Esophagus muscularis mucosa (tissue), 4 donors: ENCODE measurements around the gene CASTOR1. TPM values are rescaled to one million over a fixed set of nuclear protein-coding genes. Genes with fewer than 3 reads are reported as not detected.

Experiments used
- DNase-seq: peaks from one replicate; pipeline ENCODE4 v3.0.0-alpha.2; 2017; ENCODE audit errors: extremely low spot score
- H3K27ac ChIP-seq, 4 donors: fragments of 200-600 bp; sonication (generic); replicated peaks in 1 of 4; 1 replicate in 3 of 4; 2 replicates in 1 of 4; pipeline ENCODE4 v1.5.1; 2016 to 2019; ENCODE audit warnings: mild to moderate bottlenecking in 1 of 4
- H3K27me3 ChIP-seq, 4 donors: fragments of 200-600 bp; sonication (generic); one replicate each; pipeline versions ENCODE4 v1.5.1 to v1.6.0; 2016 to 2019
- H3K36me3 ChIP-seq, 4 donors: fragments of 200-600 bp; sonication (generic); one replicate each; pipeline ENCODE4 v1.5.1; 2016 to 2019
- H3K4me1 ChIP-seq, 4 donors: fragments of 200-600 bp; sonication (generic); one replicate each; pipeline ENCODE4 v1.5.1; 2016 to 2019
- H3K4me3 ChIP-seq, 4 donors: fragments of 200-600 bp; sonication (generic); 1 replicate in 2 of 4; 2 replicates in 2 of 4; pipeline ENCODE4 v1.5.1; 2016 to 2019; ENCODE audit warnings: mild to moderate bottlenecking in 4 of 4, moderate library complexity in 1 of 4
- H3K9me3 ChIP-seq, 4 donors: fragments of 200-600 bp; sonication (generic); 1 replicate in 3 of 4; 2 replicates in 1 of 4; pipeline ENCODE4 v1.5.1; 2016 to 2019
- CTCF ChIP-seq, 3 experiments: fragments of 200-600 bp in 2 of 3; fragments of 450-650 bp in 1 of 3; sonication (generic) in 2 of 3; IDR thresholded peaks; one replicate each; pipeline ENCODE4 v1.5.1; 2017 to 2019; ENCODE audit warnings: antibody characterized with exemption in 3 of 3, mild to moderate bottlenecking in 2 of 3, moderate library complexity in 1 of 3
- EP300 ChIP-seq: sonication (generic); formaldehyde crosslinking; IDR thresholded peaks from one replicate; pipeline ENCODE4 v1.6.1; 2017; ENCODE audit warnings: antibody characterized with exemption
- POLR2A ChIP-seq: fragments of 450-650 bp; IDR thresholded peaks from one replicate; pipeline ENCODE4 v1.6.1; 2017; ENCODE audit warnings: antibody characterized with exemption, moderate library complexity, mild to moderate bottlenecking, low read depth
- POLR2AphosphoS5 ChIP-seq, 2 donors: sonication (generic); formaldehyde crosslinking; IDR thresholded peaks; one replicate each; pipeline ENCODE4 v1.6.1; 2017; ENCODE audit warnings: antibody characterized with exemption in 2 of 2
- WGBS: methylation state at CpG from one replicate; pipeline ENCODE4 v1.1.5; 2018; 5-methylcytosine and 5-hydroxymethylcytosine counted together
- intact Hi-C: fragments of 100-400 bp; cut with DNase I; formaldehyde crosslinking; loops from one replicate; pipeline ENCODE4 v1.15.1; 2023
- total RNA-seq, 4 donors: library from RNA; depleted of rRNA; stranded (reverse); fragments of >200 nt; gene quantifications; one replicate each; pipeline versions ENCODE4 v1.1.0 to v1.2.1, GENCODE V29; 2016

Gene CASTOR1
- total RNA-seq, 4 donors from 2014 or later, result 16.5 to 19.4 (median 17.8) TPM

DNA sequence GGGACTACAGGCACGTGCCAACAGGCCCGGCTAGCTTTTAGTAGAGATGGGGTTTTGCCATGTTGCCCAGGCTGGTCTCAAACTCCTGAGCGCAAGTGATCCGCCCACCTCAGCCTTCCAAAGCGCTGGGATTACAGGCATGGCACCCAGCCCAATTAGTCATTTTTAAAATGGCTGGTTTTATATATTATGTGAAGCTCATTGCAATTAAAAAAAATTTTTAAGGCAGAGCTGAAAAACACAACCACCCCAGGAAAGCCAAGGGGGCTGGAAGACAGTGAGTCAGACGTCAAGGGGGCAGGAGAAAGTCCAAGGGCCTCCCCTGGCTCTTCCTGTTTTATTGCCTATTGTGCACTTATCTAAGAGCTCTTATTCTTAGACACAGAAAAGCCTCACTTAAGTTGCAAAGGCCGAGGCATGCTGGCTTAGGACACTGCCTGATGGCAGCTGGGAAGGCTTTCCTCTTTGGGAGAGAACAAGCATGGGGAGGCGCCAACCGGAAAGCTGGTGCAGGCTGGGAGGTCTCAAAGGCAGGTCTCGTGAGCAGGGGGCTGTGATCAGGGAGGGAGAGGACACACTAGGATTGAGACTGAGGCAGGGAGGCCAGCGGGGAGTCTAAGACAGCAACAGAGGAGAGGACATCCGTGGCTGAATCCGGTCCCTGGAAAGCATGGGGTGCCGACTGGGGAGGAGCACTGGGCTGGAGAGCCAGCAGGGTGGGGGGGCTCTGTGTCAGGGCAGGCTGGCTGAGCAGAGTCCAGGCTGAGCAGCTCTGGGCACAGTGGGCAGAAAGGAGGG is 11.6 kb downstream of the CASTOR1 start:
- 45% methylated on average over 14 of the region's 14 CpGs for WGBS
- peaks cover 9 to 20% (median 13%) of the 10 kb centered on the region in 4 donors for H3K4me1 ChIP-seq
- H3K27ac ChIP-seq, result peak overlapping the region in 3 of 4 donors; percentile 40 to 65 (median 57)
- intact Hi-C loops, result no loop called here
- H3K4me3 ChIP-seq, result no peak overlapping the region
- no peaks in the 10 kb centered on the region for H3K27me3 ChIP-seq
- H3K36me3 ChIP-seq, result peaks cover 0 to 5% (median 0%) of the 10 kb centered on the region in 4 donors
- TF ChIP-seq CTCF (IDR thresholded peaks at IDR 0.05) (no peak), POLR2AphosphoS5 (IDR thresholded peaks at IDR 0.05) (peak in 1 of 2 donors; percentile 17)
- no peaks in the 10 kb centered on the region for H3K9me3 ChIP-seq
- DNase-seq, result no peak

DNA sequence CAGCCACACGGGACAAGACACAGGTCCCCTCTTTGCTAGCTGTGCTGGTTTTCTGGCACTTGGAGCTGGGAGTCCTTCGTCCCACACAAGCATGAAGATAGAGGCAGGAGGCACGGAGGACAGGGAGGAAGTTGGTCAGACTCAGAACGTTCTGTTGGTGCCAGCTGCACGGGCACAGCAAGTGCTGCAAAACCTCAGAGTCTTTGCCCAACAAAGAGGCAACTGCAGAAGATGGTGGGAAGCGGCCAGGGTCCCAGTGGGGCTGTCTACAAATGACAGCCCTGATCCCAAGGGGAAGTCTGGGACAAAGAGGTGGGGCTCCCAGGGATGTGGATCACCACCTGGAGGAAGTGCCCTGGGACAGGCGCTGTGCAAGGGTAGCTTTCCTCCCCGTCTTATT is 13.3 kb downstream of the CASTOR1 start:
- intact Hi-C loops, result no loop called here
- WGBS, result 72% methylated on average over 8 of the region's 8 CpGs
- no peak for DNase-seq
- TF ChIP-seq EP300, result no peak
- no peak for TF ChIP-seq POLR2AphosphoS5 (IDR thresholded peaks at IDR 0.05)
- Histone ChIP-seq H3K36me3 (no peaks in the 10 kb centered on the region), H3K9me3 (no peaks in the 10 kb centered on the region), H3K4me1 (peaks cover 9 to 20% (median 13%) of the 10 kb centered on the region in 4 donors), H3K27me3 (no peaks in the 10 kb centered on the region), H3K4me3 (no peak overlapping the region), H3K27ac (no peak overlapping the region)

DNA sequence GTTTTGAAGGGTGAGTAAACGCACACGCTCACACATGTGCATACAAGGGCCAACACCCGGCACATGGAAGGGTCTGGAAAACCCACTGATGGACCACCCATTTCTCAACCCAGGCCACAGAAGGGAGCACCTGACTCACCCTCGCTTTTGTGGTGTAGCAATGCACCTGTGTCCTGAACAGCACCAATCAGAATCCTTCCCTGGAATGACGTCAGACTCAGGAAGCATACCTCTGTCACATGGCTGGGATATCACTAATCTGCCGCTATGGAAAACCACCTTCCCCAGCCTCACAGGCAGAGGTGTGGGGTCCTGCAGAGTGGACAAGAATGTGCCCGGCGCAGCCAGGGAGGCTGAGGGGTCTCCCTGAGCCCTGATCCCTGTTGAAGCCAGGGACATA is 13.7 kb downstream of the CASTOR1 start:
- H3K27me3 ChIP-seq, result no peaks in the 10 kb centered on the region
- H3K27ac ChIP-seq, result no peak overlapping the region
- H3K9me3 ChIP-seq, result no peaks in the 10 kb centered on the region
- TF ChIP-seq POLR2AphosphoS5 (IDR thresholded peaks at IDR 0.05) (no peak), POLR2A (no peak), EP300 (no peak), CTCF (IDR thresholded peaks at IDR 0.05) (no peak)
- intact Hi-C loops, result no loop called here
- DNase-seq, result no peak
- H3K4me1 ChIP-seq, result peaks cover 9 to 20% (median 13%) of the 10 kb centered on the region in 4 donors
- 82% methylated on average over 6 of the region's 8 CpGs for WGBS
- H3K36me3 ChIP-seq, result no peaks in the 10 kb centered on the region
- H3K4me3 ChIP-seq, result no peak overlapping the region

GRCh38 chr22:30274437-30274812 is 14.9 kb downstream of the CASTOR1 start:
- no peak for DNase-seq
- peaks cover 9 to 20% (median 13%) of the 10 kb centered on the region in 4 donors for H3K4me1 ChIP-seq
- no peak overlapping the region for H3K27ac ChIP-seq
- H3K36me3 ChIP-seq, result no peaks in the 10 kb centered on the region
- H3K27me3 ChIP-seq, result no peaks in the 10 kb centered on the region
- no peak overlapping the region for H3K4me3 ChIP-seq
- intact Hi-C loops, result no loop called here
- WGBS, result 85% methylated on average over 9 of the region's 9 CpGs
- no peak for TF ChIP-seq EP300
- no peak for TF ChIP-seq POLR2AphosphoS5 (IDR thresholded peaks at IDR 0.05)
- TF ChIP-seq CTCF (IDR thresholded peaks at IDR 0.05), result no peak
- no peak for TF ChIP-seq POLR2A
- H3K9me3 ChIP-seq, result no peaks in the 10 kb centered on the region

GRCh38 chr22:30273711-30274436 is 15.4 kb downstream of the CASTOR1 start:
- H3K9me3 ChIP-seq, result no peaks in the 10 kb centered on the region
- WGBS, result 75% methylated on average over 10 of the region's 10 CpGs
- TF ChIP-seq POLR2AphosphoS5 (IDR thresholded peaks at IDR 0.05) (no peak), EP300 (no peak), POLR2A (no peak), CTCF (IDR thresholded peaks at IDR 0.05) (no peak)
- no peaks in the 10 kb centered on the region for H3K36me3 ChIP-seq
- no peak overlapping the region for H3K27ac ChIP-seq
- no peak overlapping the region for H3K4me3 ChIP-seq
- intact Hi-C loops, result no loop called here
- peaks cover 9 to 17% (median 13%) of the 10 kb centered on the region in 4 donors for H3K4me1 ChIP-seq
- H3K27me3 ChIP-seq, result no peaks in the 10 kb centered on the region
- DNase-seq, result no peak
